K562 (cell line): ENCODE data around the gene COPA. TPM values are rescaled to one million over a fixed set of nuclear protein-coding genes. Genes with fewer than 3 reads are reported as not detected.

Source experiments
- ATAC-seq: fragments of 200-7000 bp; cut with Tn5 transposase; 3 replicates; pipeline ENCODE4 v1.9.1; 2020; ENCODE audit warnings: moderate library complexity
- BruUV-seq: library from RNA; stranded (reverse); fragments of 400-500 nt; replicated peaks from 2 replicates; lab custom pipeline; 2021; lab: Mats Ljungman, UMichigan
- CTCF ChIA-PET: fragments of 300-600 bp; formaldehyde crosslinking; extraction: SDS; loops from one replicate; lab custom pipeline; 2021; ENCODE audit warnings: low intra/inter-chr PET ratio; lab: Yijun Ruan, JAX
- POLR2A ChIA-PET: fragments of 300-600, 350-650 bp; sonication (Branson Sonifier 250); formaldehyde crosslinking; extraction: SDS; loops from one replicate; lab custom pipeline; 2021; ENCODE audit warnings: antibody characterized with exemption, inconsistent platforms; lab: Yijun Ruan, JAX
- DNase-seq, 4 experiments: peaks; one replicate each; pipeline versions ENCODE4 v3.0.0 to v3.0.0-alpha.2; 2011 to 2018; ENCODE audit warnings: low spot score in 3 of 4, mixed read lengths in 3 of 4; ENCODE audit errors: extremely low read depth in 1 of 4
- FAIRE-seq: peaks from 2 replicates; lab custom pipeline; 2011; peaks lifted over from hg19 to GRCh38; lab: Jason Lieb, UNC
- H2AFZ ChIP-seq: 2 replicates; pipeline ENCODE4 v1.6.0; 2011; ENCODE audit warnings: low read depth, low read length, control low read depth, inconsistent platforms
- H3K27ac ChIP-seq: fragments of 200-600 bp; 3 replicates; pipeline ENCODE4 v1.8.0; 2011; ENCODE audit warnings: low read depth, mild to moderate bottlenecking, control low read depth, inconsistent platforms, low read length, moderate library complexity, mixed read lengths; ENCODE audit errors: extremely low read depth
- H3K27me3 ChIP-seq, 2 experiments: fragments of 300-600 bp in 1 of 2; 2 replicates in 1 of 2; 3 replicates in 1 of 2; pipeline versions ENCODE4 v1.6.0 to v1.8.0; 2011; ENCODE audit warnings: inconsistent platforms in 2 of 2, low read length in 2 of 2, mild to moderate bottlenecking in 1 of 2, mixed read lengths in 1 of 2, moderate library complexity in 1 of 2; ENCODE audit not compliant: control insufficient read depth in 2 of 2, insufficient read depth in 2 of 2
- H3K36me3 ChIP-seq: fragments of 300-600 bp; 3 replicates; pipeline ENCODE4 v1.8.0; 2011; ENCODE audit warnings: mild to moderate bottlenecking, low read length, inconsistent platforms; ENCODE audit not compliant: control insufficient read depth, insufficient read depth
- H3K4me1 ChIP-seq, 2 experiments: fragments of 200-600 bp in 1 of 2; replicated peaks in 1 of 2; 2 replicates in 1 of 2; 3 replicates in 1 of 2; pipeline versions ENCODE4 v1.5.1 to v1.8.0; 2011; ENCODE audit warnings: inconsistent platforms in 2 of 2, low read length in 2 of 2, mild to moderate bottlenecking in 1 of 2, mixed read lengths in 1 of 2, moderate library complexity in 1 of 2; ENCODE audit not compliant: control insufficient read depth in 2 of 2, insufficient read depth in 2 of 2
- H3K4me2 ChIP-seq: 2 replicates; pipeline ENCODE4 v1.6.1; 2011; ENCODE audit warnings: low read length, control low read depth, inconsistent platforms, mixed read lengths; ENCODE audit not compliant: insufficient read depth
- H3K4me3 ChIP-seq: fragments of 200-600 bp; sonication (generic), shearing (Covaris generic); 2 replicates; pipeline ENCODE4 v1.5.1; 2016; ENCODE audit warnings: control low read depth, inconsistent platforms
- H3K79me2 ChIP-seq: fragments of 200-600 bp; 3 replicates; pipeline ENCODE4 v1.8.0; 2011; ENCODE audit warnings: low read length, inconsistent platforms; ENCODE audit not compliant: control insufficient read depth, insufficient read depth
- H3K9ac ChIP-seq, 2 experiments: 2 replicates each; pipeline versions ENCODE4 v1.6.0 to v1.6.1; 2011; ENCODE audit warnings: low read depth in 2 of 2, low read length in 2 of 2, control low read depth in 1 of 2, inconsistent platforms in 1 of 2, mild to moderate bottlenecking in 1 of 2, mixed read lengths in 1 of 2; ENCODE audit not compliant: insufficient read depth in 1 of 2
- H3K9me1 ChIP-seq: one replicate; pipeline ENCODE4 v1.6.0; 2011; ENCODE audit warnings: inconsistent platforms, mild to moderate bottlenecking, low read length, moderate library complexity; ENCODE audit not compliant: control insufficient read depth, insufficient read depth
- H3K9me3 ChIP-seq: replicated peaks from 2 replicates; pipeline ENCODE4 v1.5.1; 2011; ENCODE audit warnings: low read depth, low read length, inconsistent platforms; ENCODE audit not compliant: control insufficient read depth, insufficient read depth
- H4K20me1 ChIP-seq: replicated peaks from 2 replicates; pipeline ENCODE4 v1.6.1; 2011; ENCODE audit warnings: low read length, inconsistent platforms, mixed read lengths; ENCODE audit not compliant: control insufficient read depth, insufficient read depth
- POLR2A ChIP-seq: fragments of 450-650 bp; conservative IDR thresholded peaks from 2 replicates; pipeline ENCODE4 v1.6.1; 2016
- ZFP30 ChIP-seq: fragments of 250-450 bp; sonication (Bioruptor Pico); IDR thresholded peaks from 2 replicates; pipeline ENCODE4 v1.8.0; 2022; ENCODE audit warnings: moderate library complexity, mild to moderate bottlenecking, inconsistent platforms, borderline replicate concordance
- WGBS: fragments of 100-300 bp; shearing (Covaris generic); methylation state at CpG from one replicate; pipeline ENCODE4 v1.1.6; 2016; ENCODE audit warnings: low coverage, mixed read lengths; ENCODE audit not compliant: insufficient coverage; ENCODE audit errors: missing lambda C conversion rate; 5-methylcytosine and 5-hydroxymethylcytosine counted together
- in situ Hi-C: fragments of 300-500 bp; cut with MboI; formaldehyde crosslinking; loops from 4 replicates; pipeline ENCODE4 v1.15.0; 2018; ENCODE audit warnings: inconsistent platforms, mixed read lengths
- intact Hi-C: fragments of 100-400 bp; cut with micrococcal nuclease; formaldehyde crosslinking; loops from 2 replicates; pipeline ENCODE4 v1.14.2; 2022
- polyA plus RNA-seq, 8 experiments: library from polyadenylated mRNA; depleted of rRNA in 4 of 8; stranded (reverse) in 5 of 8; unstranded in 3 of 8; fragments of >200 nt; fragmentation: Nextera tagmentation in 2 of 8; fragmentation: Illumina TruSeq in 1 of 8; extraction: Ambion mirVana in 2 of 8; extraction: Trizol in 1 of 8; gene quantifications; 2 replicates each; pipeline versions ENCODE4 v1.2.1 to v1.2.3, GENCODE V29; 2011 to 2014; ENCODE audit warnings: inconsistent platforms in 1 of 8, missing spikeins in 1 of 8
- small RNA-seq: library from RNA; depleted of rRNA; stranded (forward); fragments of <200 nt; gene quantifications from one replicate; pipeline ENCODE3, GENCODE V24; 2014
- total RNA-seq, 7 experiments: library from RNA; depleted of rRNA in 6 of 7; stranded (reverse); fragments of >200 nt in 6 of 7; fragmentation: Illumina TruSeq in 2 of 7; extraction: Trizol in 2 of 7; gene quantifications; 2 replicates each; pipeline versions ENCODE4 v1.2.1 to v1.2.3, GENCODE V29; 2011 to 2021; ENCODE audit warnings: low replicate concordance in 1 of 7

The COPA gene
- total and polyA plus RNA-seq, 9 of the 15 experiments (the other 6 are each of a cell fraction or from before 2014, with no cell fraction given), result 49.8 to 222 (median 110) TPM

GRCh38 chr1:160239582-160240299, 103.3 kb downstream of the COPA start:
- Histone ChIP-seq H3K79me2 (peaks cover 6% of the 10 kb centered on the region; the same call in 1 of the 3 replicates), H3K4me2 (no peak overlapping the region), H2AFZ (no peak overlapping the region), H3K27me3 (no peaks in the 10 kb centered on the region), H4K20me1 (peaks cover 5% of the 10 kb centered on the region; the same call in 1 of the 2 replicates), H3K36me3 (peaks cover 91% of the 10 kb centered on the region), H3K4me3 (no peak overlapping the region), H3K27ac (no peak overlapping the region), H3K9me1 (no peaks in the 10 kb centered on the region), H3K9ac (no peak overlapping the region; a peak in 1 of 4 replicates), H3K4me1 (peaks cover 0 to 3% of the 10 kb centered on the region in 2 experiments; a peak in 1 of 5 replicates), H3K9me3 (no peaks in the 10 kb centered on the region)
- TF ChIP-seq ZFP30 (CRISPR knock-in tag) (no peak), POLR2A (0 out of 2 replicates have a peak, but pooled peaks have one; percentile 3)
- 96% methylated on average over 18 of the region's 24 CpGs for WGBS
- FAIRE-seq (no peak), DNase-seq (no peak), ATAC-seq (peak; percentile 31; the same call in 1 of the 3 replicates)
- BruUV-seq, result no TSS peak
- POLR2A ChIA-PET, result interaction anchor here (0.6 to 5.4 kb wide), 7 partner anchors 9 to 139 kb away, joined by 3 to 20 read pairs (median 4); partner anchors contain the start of gene DCAF8
- intact Hi-C loops, result no loop called here
- in situ Hi-C loops, result no loop called here
- CTCF ChIA-PET, result no interaction called here

Small RNAs within 50 kb of the gene (small RNA-seq; reads per million reads assigned to genes)
- gene RF00019 (not detected), gene RNU4-42P (not detected)

Other genes with a start within 250 kb of the COPA start
Only the 7 nearest of the 12 such genes appear.
- not detected in 2 replicates for gene CASQ1, start 152.7 kb downstream of the COPA start, total RNA-seq (2014; rRNA removed)
- not detected in 2 replicates for gene CASQ1, start 152.7 kb downstream of the COPA start, total RNA-seq (2014; rRNA removed; fragmentation: Illumina TruSeq; extraction: Trizol)
- gene CASQ1, start 152.7 kb downstream of the COPA start, total RNA-seq (2015; rRNA removed; fragmentation: Illumina TruSeq; extraction: Trizol), result not detected in 2 replicates
- not detected in 2 replicates for gene CASQ1, start 152.7 kb downstream of the COPA start, total RNA-seq (2021)
- gene CASQ1, start 152.7 kb downstream of the COPA start, polyA plus RNA-seq (2011; rRNA removed), result not detected in 2 replicates
- not detected in 2 replicates for gene CASQ1, start 152.7 kb downstream of the COPA start, polyA plus RNA-seq (2014; fragmentation: Illumina TruSeq; extraction: Trizol)
- gene CASQ1, start 152.7 kb downstream of the COPA start, polyA plus RNA-seq (2014; fragmentation: Nextera tagmentation; extraction: Ambion mirVana), result not detected
- gene CASQ1, start 152.7 kb downstream of the COPA start, polyA plus RNA-seq (2014; rRNA removed), result not detected in 2 replicates
- 23.4 and 32.7 TPM in 2 replicates for gene PEA15, start 137.9 kb downstream of the COPA start, total RNA-seq (2014; rRNA removed)
- gene PEA15, start 137.9 kb downstream of the COPA start, total RNA-seq (2014; rRNA removed; fragmentation: Illumina TruSeq; extraction: Trizol), result 43.0 and 43.5 TPM in 2 replicates
- gene PEA15, start 137.9 kb downstream of the COPA start, total RNA-seq (2015; rRNA removed; fragmentation: Illumina TruSeq; extraction: Trizol), result 34.4 and 34.8 TPM in 2 replicates
- gene PEA15, start 137.9 kb downstream of the COPA start, total RNA-seq (2021), result 32.3 and 35.4 TPM in 2 replicates
- 78.7 and 139 TPM in 2 replicates for gene PEA15, start 137.9 kb downstream of the COPA start, polyA plus RNA-seq (2011; rRNA removed)
- 155 and 175 TPM in 2 replicates for gene PEA15, start 137.9 kb downstream of the COPA start, polyA plus RNA-seq (2014; fragmentation: Illumina TruSeq; extraction: Trizol)
- 10 to 100 TPM in 1 of 2 experiments, 1 to 10 TPM in 1; 8.2 to 11.9 TPM for gene PEA15, start 137.9 kb downstream of the COPA start, polyA plus RNA-seq (2014; fragmentation: Nextera tagmentation; extraction: Ambion mirVana)
- 54.3 and 58.5 TPM in 2 replicates for gene PEA15, start 137.9 kb downstream of the COPA start, polyA plus RNA-seq (2014; rRNA removed)
- 75.7 and 94.4 TPM in 2 replicates for gene DCAF8, start 80.7 kb downstream of the COPA start, total RNA-seq (2014; rRNA removed)
- gene DCAF8, start 80.7 kb downstream of the COPA start, total RNA-seq (2014; rRNA removed; fragmentation: Illumina TruSeq; extraction: Trizol), result 67.3 and 75.3 TPM in 2 replicates
- gene DCAF8, start 80.7 kb downstream of the COPA start, total RNA-seq (2015; rRNA removed; fragmentation: Illumina TruSeq; extraction: Trizol), result 77.7 and 81.3 TPM in 2 replicates
- gene DCAF8, start 80.7 kb downstream of the COPA start, total RNA-seq (2021), result 86.0 and 110 TPM in 2 replicates
- 149 and 163 TPM in 2 replicates for gene DCAF8, start 80.7 kb downstream of the COPA start, polyA plus RNA-seq (2011; rRNA removed)
- 91.0 and 94.6 TPM in 2 replicates for gene DCAF8, start 80.7 kb downstream of the COPA start, polyA plus RNA-seq (2014; fragmentation: Illumina TruSeq; extraction: Trizol)
- 10 to 100 TPM; 11.6 to 19.5 TPM for gene DCAF8, start 80.7 kb downstream of the COPA start, polyA plus RNA-seq (2014; fragmentation: Nextera tagmentation; extraction: Ambion mirVana)
- 95.1 and 118 TPM in 2 replicates for gene DCAF8, start 80.7 kb downstream of the COPA start, polyA plus RNA-seq (2014; rRNA removed)
- gene PEX19, start 58.1 kb downstream of the COPA start, total RNA-seq (2014; rRNA removed), result 35.6 and 36.5 TPM in 2 replicates
- 44.5 and 51.3 TPM in 2 replicates for gene PEX19, start 58.1 kb downstream of the COPA start, total RNA-seq (2014; rRNA removed; fragmentation: Illumina TruSeq; extraction: Trizol)
- 35.6 and 37.3 TPM in 2 replicates for gene PEX19, start 58.1 kb downstream of the COPA start, total RNA-seq (2015; rRNA removed; fragmentation: Illumina TruSeq; extraction: Trizol)
- gene PEX19, start 58.1 kb downstream of the COPA start, total RNA-seq (2021), result 60.2 and 64.9 TPM in 2 replicates
- gene PEX19, start 58.1 kb downstream of the COPA start, polyA plus RNA-seq (2011; rRNA removed), result 70.2 and 91.6 TPM in 2 replicates
- 51.9 and 59.8 TPM in 2 replicates for gene PEX19, start 58.1 kb downstream of the COPA start, polyA plus RNA-seq (2014; fragmentation: Illumina TruSeq; extraction: Trizol)
- gene PEX19, start 58.1 kb downstream of the COPA start, polyA plus RNA-seq (2014; fragmentation: Nextera tagmentation; extraction: Ambion mirVana), result 100 to 1,000 TPM in 1 of 2 experiments, 10 to 100 TPM in 1; 81.2 to 103 TPM
- 32.5 and 33.7 TPM in 2 replicates for gene PEX19, start 58.1 kb downstream of the COPA start, polyA plus RNA-seq (2014; rRNA removed)
- gene NCSTN, start 133 bp upstream of the COPA start, total RNA-seq (2014; rRNA removed), result 21.3 and 27.3 TPM in 2 replicates
- gene NCSTN, start 133 bp upstream of the COPA start, total RNA-seq (2014; rRNA removed; fragmentation: Illumina TruSeq; extraction: Trizol), result 34.9 and 35.8 TPM in 2 replicates
- 37.2 and 42.3 TPM in 2 replicates for gene NCSTN, start 133 bp upstream of the COPA start, total RNA-seq (2015; rRNA removed; fragmentation: Illumina TruSeq; extraction: Trizol)
- gene NCSTN, start 133 bp upstream of the COPA start, total RNA-seq (2021), result 54.1 and 57.9 TPM in 2 replicates
- 64.3 and 104 TPM in 2 replicates for gene NCSTN, start 133 bp upstream of the COPA start, polyA plus RNA-seq (2011; rRNA removed)
- 75.9 and 91.1 TPM in 2 replicates for gene NCSTN, start 133 bp upstream of the COPA start, polyA plus RNA-seq (2014; fragmentation: Illumina TruSeq; extraction: Trizol)
- gene NCSTN, start 133 bp upstream of the COPA start, polyA plus RNA-seq (2014; fragmentation: Nextera tagmentation; extraction: Ambion mirVana), result 10 to 100 TPM; 46.0 to 68.7 TPM
- 55.3 and 60.7 TPM in 2 replicates for gene NCSTN, start 133 bp upstream of the COPA start, polyA plus RNA-seq (2014; rRNA removed)
- gene NHLH1, start 23.8 kb upstream of the COPA start, total RNA-seq (2014; rRNA removed), result 0.09 and 0.16 TPM in 2 replicates
- gene NHLH1, start 23.8 kb upstream of the COPA start, total RNA-seq (2014; rRNA removed; fragmentation: Illumina TruSeq; extraction: Trizol), result 0.33 and 0.35 TPM in 2 replicates
- not detected in 2 replicates for gene NHLH1, start 23.8 kb upstream of the COPA start, total RNA-seq (2015; rRNA removed; fragmentation: Illumina TruSeq; extraction: Trizol)
- 0.78 and 0.84 TPM in 2 replicates for gene NHLH1, start 23.8 kb upstream of the COPA start, total RNA-seq (2021)
- 0.29 and 0.57 TPM in 2 replicates for gene NHLH1, start 23.8 kb upstream of the COPA start, polyA plus RNA-seq (2011; rRNA removed)
- 0.88 and 1.0 TPM in 2 replicates for gene NHLH1, start 23.8 kb upstream of the COPA start, polyA plus RNA-seq (2014; fragmentation: Illumina TruSeq; extraction: Trizol)
- gene NHLH1, start 23.8 kb upstream of the COPA start, polyA plus RNA-seq (2014; fragmentation: Nextera tagmentation; extraction: Ambion mirVana), result under 1 TPM; 0.20 to 0.37 TPM
- 1.3 and 1.4 TPM in 2 replicates for gene NHLH1, start 23.8 kb upstream of the COPA start, polyA plus RNA-seq (2014; rRNA removed)
- 0.82 and 1.1 TPM in 2 replicates for gene VANGL2, start 57.3 kb upstream of the COPA start, total RNA-seq (2014; rRNA removed)
- gene VANGL2, start 57.3 kb upstream of the COPA start, total RNA-seq (2014; rRNA removed; fragmentation: Illumina TruSeq; extraction: Trizol), result 0.95 and 1.1 TPM in 2 replicates
- gene VANGL2, start 57.3 kb upstream of the COPA start, total RNA-seq (2015; rRNA removed; fragmentation: Illumina TruSeq; extraction: Trizol), result 0.98 and 1.1 TPM in 2 replicates
- gene VANGL2, start 57.3 kb upstream of the COPA start, total RNA-seq (2021), result 3.4 and 3.8 TPM in 2 replicates
- gene VANGL2, start 57.3 kb upstream of the COPA start, polyA plus RNA-seq (2011; rRNA removed), result 4.0 and 4.4 TPM in 2 replicates
- 3.5 TPM in 2 replicates for gene VANGL2, start 57.3 kb upstream of the COPA start, polyA plus RNA-seq (2014; fragmentation: Illumina TruSeq; extraction: Trizol)
- under 1 TPM; 0.28 to 0.42 TPM for gene VANGL2, start 57.3 kb upstream of the COPA start, polyA plus RNA-seq (2014; fragmentation: Nextera tagmentation; extraction: Ambion mirVana)
- 3.7 and 3.9 TPM in 2 replicates for gene VANGL2, start 57.3 kb upstream of the COPA start, polyA plus RNA-seq (2014; rRNA removed)